HuH-7 (cell line): ENCODE results near the gene PLD3.
A peak's percentile ranks its signal among the peaks of the same experiment; 100 is the strongest.

ENCODE experiments used
- DNase-seq: peaks from one replicate; pipeline ENCODE4 v3.0.0; 2011; ENCODE audit warnings: low spot score

PLD3 gene

GRCh38 chr19:40414542-40415535 is 66.3 kb downstream of the PLD3 start:
- DNase-seq = no peak

- DNase-seq = no peak
These were observed 67.3 kb downstream of the PLD3 start for GRCh38 chr19:40415768-40416167.

- DNase-seq = no peak
These were observed 68.6 kb downstream of the PLD3 start for GRCh38 chr19:40416918-40417642.

GRCh38 chr19:40417643-40417981 is 69.1 kb downstream of the PLD3 start:
- no peak for DNase-seq

DNA sequence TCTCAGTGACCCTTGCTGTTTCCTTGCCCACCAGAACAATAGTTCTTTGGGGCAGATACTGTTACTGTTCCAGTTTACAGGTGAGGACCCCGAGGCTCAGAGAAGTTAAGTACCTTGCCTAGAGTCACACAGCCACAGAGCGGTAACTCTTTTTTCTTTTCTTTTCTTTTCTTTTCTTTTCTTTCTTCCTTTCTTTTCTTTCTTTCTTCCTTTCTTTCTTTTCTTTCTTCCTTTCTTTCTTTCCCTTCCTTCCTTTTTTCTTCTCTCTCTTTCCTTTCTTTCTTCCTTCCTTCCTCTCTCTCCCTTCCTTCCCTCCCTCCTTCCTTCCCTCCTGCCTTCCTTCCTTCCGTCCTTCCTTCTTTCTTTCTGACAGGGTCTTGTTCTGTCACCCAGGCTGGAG is 69.5 kb downstream of the PLD3 start:
- no peak for DNase-seq

- no peak for DNase-seq
These were observed 70.6 kb downstream of the PLD3 start for GRCh38 chr19:40419066-40419612.

DNA sequence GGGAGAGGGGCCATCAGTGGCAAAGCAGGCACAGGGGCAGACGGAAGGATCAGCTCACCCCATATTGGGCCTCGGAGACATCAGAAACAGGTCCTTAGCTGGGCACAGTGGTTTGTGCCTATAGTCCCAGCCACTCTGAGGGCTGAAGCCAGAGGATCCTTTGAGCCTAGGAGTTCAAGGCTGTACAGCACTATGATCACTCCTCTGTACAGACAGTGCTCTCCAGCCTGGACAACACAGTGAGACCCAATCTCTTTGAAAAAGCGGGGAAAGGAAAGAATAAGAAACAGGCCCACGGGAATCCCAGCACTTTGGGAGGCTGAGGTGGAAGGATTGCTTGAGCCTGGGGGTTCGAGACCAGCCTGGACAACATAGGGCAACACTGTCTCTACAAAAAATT is 71.3 kb downstream of the PLD3 start:
- no peak for DNase-seq

DNA sequence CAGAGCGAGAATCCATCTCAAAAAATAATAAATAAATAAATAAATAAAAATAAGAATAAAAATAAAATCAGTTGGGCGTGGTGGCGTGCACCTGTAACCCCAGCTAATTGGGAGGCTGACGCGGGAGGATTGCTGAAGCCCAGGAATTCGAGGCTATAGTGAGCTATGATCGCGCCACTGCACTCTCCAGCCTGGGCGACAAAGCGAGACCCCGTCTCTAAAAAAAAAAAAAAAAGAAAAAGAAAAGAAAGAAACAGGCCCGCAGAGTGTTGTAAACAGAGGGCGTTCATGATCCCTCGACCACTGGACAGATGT is 71.9 kb downstream of the PLD3 start:
- no peak for DNase-seq

- peak; percentile 96 for DNase-seq
These were observed 72.6 kb downstream of the PLD3 start for GRCh38 chr19:40420766-40421765.

GRCh38 chr19:40421993-40422747 is 73.7 kb downstream of the PLD3 start:
- DNase-seq = no peak

GRCh38 chr19:40422748-40423566 is 74.5 kb downstream of the PLD3 start:
- DNase-seq = no peak

DNA sequence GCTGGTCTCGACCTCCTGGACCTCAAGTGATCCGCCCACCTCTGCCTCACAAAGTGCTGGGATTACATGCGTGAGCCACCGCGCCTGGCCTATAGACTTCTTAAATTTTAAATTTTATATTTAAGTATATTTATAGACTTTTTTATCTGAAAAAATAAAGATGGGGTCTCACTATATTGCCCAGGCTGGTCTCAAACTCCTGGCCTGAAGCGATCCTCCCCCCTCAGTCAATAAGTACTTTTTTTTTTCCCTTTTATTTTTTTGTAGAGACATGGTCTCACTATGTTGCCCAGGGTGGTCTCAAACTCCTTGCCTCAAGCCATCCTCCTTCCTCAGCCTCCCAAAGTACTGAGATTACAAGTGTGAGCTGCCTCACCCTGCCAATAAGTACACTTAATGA is 75.4 kb downstream of the PLD3 start:
- DNase-seq = no peak

DNA sequence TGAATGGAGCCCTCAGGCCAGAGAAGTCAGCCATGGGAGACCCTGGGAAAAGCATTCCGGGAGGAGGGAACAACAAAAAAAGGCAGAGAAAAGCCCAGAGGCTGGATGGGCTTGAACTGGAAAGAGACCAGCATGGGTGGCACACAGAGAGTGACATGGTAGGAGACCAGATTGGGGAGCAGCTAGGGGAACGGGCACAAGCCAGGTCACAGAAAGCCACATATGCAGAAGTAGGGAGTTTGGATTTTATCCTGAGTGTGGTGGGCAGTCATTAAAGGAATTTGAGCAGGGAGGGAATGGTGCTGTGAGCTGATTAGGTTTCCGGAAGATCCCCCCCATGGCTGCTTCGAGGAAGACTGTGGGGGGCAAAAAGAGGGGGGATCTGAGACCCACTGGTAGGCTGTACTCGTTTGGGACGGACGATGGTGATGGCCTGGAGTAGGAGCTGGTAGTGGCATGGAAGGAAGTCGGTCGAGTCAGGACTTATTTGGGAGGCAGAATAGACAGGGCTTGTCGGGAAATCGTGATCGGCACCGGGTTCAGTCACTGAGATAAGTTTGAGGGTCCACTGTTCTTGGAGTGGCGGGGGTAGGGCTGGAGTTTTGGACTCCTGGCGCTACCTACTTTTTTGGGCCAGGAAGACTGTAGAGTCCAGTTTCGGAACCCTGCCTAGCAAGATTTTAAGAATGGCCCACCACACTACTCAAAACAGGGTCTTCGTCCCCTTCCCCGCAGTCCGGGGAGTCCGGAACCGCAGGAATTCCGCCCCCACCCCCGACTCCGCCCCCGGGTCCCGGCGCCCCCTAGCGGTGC is 76.3 kb downstream of the PLD3 start:
- DNase-seq = no peak

GRCh38 chr19:40425450-40426287 is 77.2 kb downstream of the PLD3 start, which contains the start of gene SERTAD1:
SERTAD1 (minus strand) TSS chr19:40425992; CDS start chr19:40423546, 2,446 bp downstream.
- peak; percentile 97 for DNase-seq
